ENCODE data around the gene NPM1. TPM values are rescaled to one million over a fixed set of nuclear protein-coding genes. Genes with fewer than 3 reads are reported as not detected.
"Not testable (repeated sequence)": the region's sequence is repeated elsewhere in the genome, so short reads cannot be mapped to it uniquely, and the experiment has no call there.

NPM1 gene
- total RNA-seq, 3 donors from 2014 or later: 582 to 739 (median 669) TPM

GRCh38 chr5:171369898-171370297 is 17.8 kb upstream of the NPM1 start:
- H3K27ac ChIP-seq: no peak overlapping the region
- no peaks in the 10 kb centered on the region for H3K9me3 ChIP-seq
- TF ChIP-seq POLR2A (IDR thresholded peaks at IDR 0.05) (no peak), POLR2AphosphoS5 (IDR thresholded peaks at IDR 0.05) (no peak)
- TF ChIP-seq, protein P1, sequence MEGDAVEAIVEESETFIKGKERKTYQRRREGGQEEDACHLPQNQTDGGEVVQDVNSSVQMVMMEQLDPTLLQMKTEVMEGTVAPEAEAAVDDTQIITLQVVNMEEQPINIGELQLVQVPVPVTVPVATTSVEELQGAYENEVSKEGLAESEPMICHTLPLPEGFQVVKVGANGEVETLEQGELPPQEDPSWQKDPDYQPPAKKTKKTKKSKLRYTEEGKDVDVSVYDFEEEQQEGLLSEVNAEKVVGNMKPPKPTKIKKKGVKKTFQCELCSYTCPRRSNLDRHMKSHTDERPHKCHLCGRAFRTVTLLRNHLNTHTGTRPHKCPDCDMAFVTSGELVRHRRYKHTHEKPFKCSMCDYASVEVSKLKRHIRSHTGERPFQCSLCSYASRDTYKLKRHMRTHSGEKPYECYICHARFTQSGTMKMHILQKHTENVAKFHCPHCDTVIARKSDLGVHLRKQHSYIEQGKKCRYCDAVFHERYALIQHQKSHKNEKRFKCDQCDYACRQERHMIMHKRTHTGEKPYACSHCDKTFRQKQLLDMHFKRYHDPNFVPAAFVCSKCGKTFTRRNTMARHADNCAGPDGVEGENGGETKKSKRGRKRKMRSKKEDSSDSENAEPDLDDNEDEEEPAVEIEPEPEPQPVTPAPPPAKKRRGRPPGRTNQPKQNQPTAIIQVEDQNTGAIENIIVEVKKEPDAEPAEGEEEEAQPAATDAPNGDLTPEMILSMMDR (IDR thresholded peaks at IDR 0.05): no peak
- H3K4me3 ChIP-seq: no peak overlapping the region
- H3K27me3 ChIP-seq: peaks cover 0 to 7% of the 10 kb centered on the region in 2 donors
- no peaks in the 10 kb centered on the region for H3K4me1 ChIP-seq
- DNase-seq (ENCODE audit: low spot score in 2 of 2): no peak
- intact Hi-C loops (cut with DNase I; ENCODE audit: low total_unique reads): no loop called here
- no peaks in the 10 kb centered on the region for H3K36me3 ChIP-seq

DNA sequence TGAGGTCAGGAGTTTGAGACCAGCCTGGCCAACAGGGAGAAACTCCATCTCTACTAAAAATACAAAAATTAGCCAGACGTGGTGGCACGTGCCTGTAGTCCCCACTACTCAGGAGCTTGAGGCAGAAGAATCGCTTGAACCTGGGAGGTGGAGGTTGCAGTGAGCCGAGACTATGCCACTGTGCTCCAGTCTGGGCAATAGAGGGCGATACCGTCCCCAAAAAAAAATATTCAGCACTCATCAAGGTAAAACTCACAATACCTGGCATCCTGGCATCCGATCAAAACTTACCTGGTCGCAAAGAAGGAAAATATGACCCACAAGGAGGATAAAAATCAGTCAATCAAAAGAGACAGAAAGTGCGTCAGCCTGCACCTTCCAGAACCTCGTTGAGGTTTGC is 16.8 kb upstream of the NPM1 start:
- H3K4me3 ChIP-seq; H3K36me3 ChIP-seq; H3K27me3 ChIP-seq; H3K9me3 ChIP-seq; DNase-seq (ENCODE audit: low spot score in 2 of 2); H3K27ac ChIP-seq; H3K4me1 ChIP-seq; intact Hi-C loops (cut with DNase I; ENCODE audit: low total_unique reads): not testable (repeated sequence)

DNA sequence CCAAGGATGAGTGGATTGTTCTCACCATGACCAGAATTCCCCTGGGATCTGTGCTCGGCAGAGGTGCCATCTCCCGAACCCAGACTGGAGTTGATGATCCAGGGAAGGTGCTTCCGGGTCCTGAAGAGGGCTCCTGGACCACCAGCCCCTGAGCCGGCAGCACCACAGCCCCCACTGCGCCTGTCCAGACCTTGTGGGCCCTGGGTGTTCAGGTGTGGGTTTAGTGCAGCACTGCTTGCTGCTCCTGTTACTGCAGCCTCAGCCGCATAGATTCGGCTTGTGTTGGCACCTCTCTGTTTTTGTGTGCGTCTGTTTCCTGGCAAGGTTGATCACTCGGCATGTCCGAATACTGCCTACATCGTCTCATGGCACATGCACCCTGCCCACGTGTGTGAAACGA is 16.3 kb upstream of the NPM1 start:
- Histone ChIP-seq H3K4me1 (no peaks in the 10 kb centered on the region), H3K36me3 (no peaks in the 10 kb centered on the region), H3K4me3 (no peak overlapping the region), H3K27me3 (no peaks in the 10 kb centered on the region), H3K27ac (no peak overlapping the region), H3K9me3 (no peaks in the 10 kb centered on the region)
- intact Hi-C loops (cut with DNase I; ENCODE audit: low total_unique reads): no loop called here
- DNase-seq (ENCODE audit: low spot score in 2 of 2): no peak
- TF ChIP-seq, protein P1 (IDR thresholded peaks at IDR 0.05): no peak

GRCh38 chr5:171379961-171380360 is 7.7 kb upstream of the NPM1 start:
- Histone ChIP-seq H3K4me3 (no peak overlapping the region), H3K9me3 (no peaks in the 10 kb centered on the region), H3K4me1 (no peaks in the 10 kb centered on the region), H3K27ac (no peak overlapping the region), H3K27me3 (no peaks in the 10 kb centered on the region), H3K36me3 (no peaks in the 10 kb centered on the region)
- no peak for DNase-seq (ENCODE audit: low spot score in 2 of 2)
- intact Hi-C loops (cut with DNase I; ENCODE audit: low total_unique reads): no loop called here
- TF ChIP-seq, protein P1 (IDR thresholded peaks at IDR 0.05): no peak
- TF ChIP-seq POLR2A (IDR thresholded peaks at IDR 0.05): no peak

DNA sequence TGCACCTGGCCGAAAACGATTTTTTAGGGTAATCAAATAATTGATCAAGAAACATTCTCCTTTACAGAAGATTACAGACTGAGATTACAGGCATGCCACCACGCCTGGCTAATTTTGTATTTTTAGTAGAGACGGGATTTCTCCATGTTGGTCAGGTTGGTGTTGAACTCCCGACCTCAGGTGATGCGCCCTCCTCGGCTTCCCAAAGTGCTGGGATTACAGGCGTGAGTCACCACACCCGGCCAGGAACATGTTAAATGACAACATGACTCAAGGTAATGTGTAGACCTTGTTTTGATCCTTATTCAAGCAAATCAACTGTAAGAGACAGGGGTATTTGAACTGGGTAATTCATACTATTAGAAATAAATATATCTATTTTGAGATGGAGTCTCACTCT is 3.2 kb upstream of the NPM1 start:
- DNase-seq (ENCODE audit: low spot score in 2 of 2); H3K27me3 ChIP-seq; H3K4me1 ChIP-seq; H3K9me3 ChIP-seq; intact Hi-C loops (cut with DNase I; ENCODE audit: low total_unique reads); H3K36me3 ChIP-seq; H3K4me3 ChIP-seq; H3K27ac ChIP-seq: not testable (repeated sequence)

- DNase-seq (ENCODE audit: low spot score in 2 of 2); H3K9me3 ChIP-seq; H3K36me3 ChIP-seq; H3K4me3 ChIP-seq; H3K4me1 ChIP-seq; intact Hi-C loops (cut with DNase I; ENCODE audit: low total_unique reads); H3K27ac ChIP-seq; H3K27me3 ChIP-seq: not testable (repeated sequence)
Measured at GRCh38 chr5:171384999-171385398, 2.6 kb upstream of the NPM1 start.

- H3K27me3 ChIP-seq: no peaks in the 10 kb centered on the region
- intact Hi-C loops (cut with DNase I; ENCODE audit: low total_unique reads): no loop called here
- no peaks in the 10 kb centered on the region for H3K4me1 ChIP-seq
- DNase-seq (ENCODE audit: low spot score in 2 of 2): no peak
- H3K27ac ChIP-seq: no peak overlapping the region
- no peaks in the 10 kb centered on the region for H3K9me3 ChIP-seq
- TF ChIP-seq POLR2AphosphoS5 (IDR thresholded peaks at IDR 0.05): no peak
- TF ChIP-seq, protein P1 (IDR thresholded peaks at IDR 0.05): no peak
- no peak for TF ChIP-seq POLR2A (IDR thresholded peaks at IDR 0.05)
- H3K36me3 ChIP-seq: no peaks in the 10 kb centered on the region
- H3K4me3 ChIP-seq: no peak overlapping the region
Measured at GRCh38 chr5:171386006-171386671, 1.5 kb upstream of the NPM1 start.

Data from breast epithelium (tissue), 4 donors.